BE2C (cell line): ENCODE data around the gene ADGRD1.

ENCODE experiments used
- DNase-seq: peaks from one replicate; pipeline ENCODE4 v3.0.0-alpha.2; 2020
- H3K27me3 ChIP-seq: fragments of 250-450 bp; sonication (Bioruptor Pico); 2 replicates; pipeline ENCODE4 v1.5.1; 2020; ENCODE audit warnings: mild to moderate bottlenecking
- H3K36me3 ChIP-seq: fragments of 250-450 bp; sonication (Bioruptor Pico); 2 replicates; pipeline ENCODE4 v1.5.1; 2020; ENCODE audit warnings: mild to moderate bottlenecking
- H3K4me1 ChIP-seq: fragments of 250-450 bp; sonication (Bioruptor Pico); 2 replicates; pipeline ENCODE4 v1.5.1; 2020
- H3K4me3 ChIP-seq: 2 replicates; pipeline ENCODE4 v1.5.1; 2011; ENCODE audit warnings: low read depth, low read length
- H3K9me3 ChIP-seq: fragments of 250-450 bp; sonication (Bioruptor Pico); 2 replicates; pipeline ENCODE4 v1.5.1; 2020
- CTCF ChIP-seq: IDR thresholded peaks from 2 replicates; pipeline ENCODE4 v1.5.1; 2012; ENCODE audit warnings: mild to moderate bottlenecking, low read depth, low read length

Gene ADGRD1

GRCh38 chr12:131055596-131056233 lies 102.0 kb downstream of the ADGRD1 start:
- no peaks in the 10 kb centered on the region for H3K9me3 ChIP-seq
- no peaks in the 10 kb centered on the region for H3K36me3 ChIP-seq
- H3K27me3 ChIP-seq = peaks cover 64% of the 10 kb centered on the region
- DNase-seq = no peak
- TF ChIP-seq CTCF = no peak
- H3K4me1 ChIP-seq = no peaks in the 10 kb centered on the region
- H3K4me3 ChIP-seq = no peak overlapping the region

GRCh38 chr12:131056626-131057025 lies 102.9 kb downstream of the ADGRD1 start:
- H3K36me3 ChIP-seq = no peaks in the 10 kb centered on the region
- H3K4me3 ChIP-seq = no peak overlapping the region
- no peaks in the 10 kb centered on the region for H3K4me1 ChIP-seq
- H3K9me3 ChIP-seq = no peaks in the 10 kb centered on the region
- TF ChIP-seq CTCF = no peak
- H3K27me3 ChIP-seq = peaks cover 64% of the 10 kb centered on the region
- no peak for DNase-seq

GRCh38 chr12:131057211-131057721 lies 103.6 kb downstream of the ADGRD1 start:
- TF ChIP-seq CTCF = no peak
- DNase-seq = no peak
- no peak overlapping the region for H3K4me3 ChIP-seq
- H3K4me1 ChIP-seq = no peaks in the 10 kb centered on the region
- H3K9me3 ChIP-seq = no peaks in the 10 kb centered on the region
- H3K27me3 ChIP-seq = peaks cover 62% of the 10 kb centered on the region
- H3K36me3 ChIP-seq = no peaks in the 10 kb centered on the region

GRCh38 chr12:131057722-131058515 lies 104.2 kb downstream of the ADGRD1 start:
- Histone ChIP-seq H3K4me3 (no peak overlapping the region), H3K4me1 (no peaks in the 10 kb centered on the region), H3K9me3 (no peaks in the 10 kb centered on the region), H3K36me3 (no peaks in the 10 kb centered on the region), H3K27me3 (peaks cover 56% of the 10 kb centered on the region)
- no peak for DNase-seq
- TF ChIP-seq CTCF = no peak

GRCh38 chr12:131058700-131059099 lies 105.0 kb downstream of the ADGRD1 start:
- peaks cover 52% of the 10 kb centered on the region for H3K27me3 ChIP-seq
- H3K4me3 ChIP-seq = no peak overlapping the region
- no peaks in the 10 kb centered on the region for H3K9me3 ChIP-seq
- H3K36me3 ChIP-seq = no peaks in the 10 kb centered on the region
- no peaks in the 10 kb centered on the region for H3K4me1 ChIP-seq
- TF ChIP-seq CTCF = no peak
- no peak for DNase-seq

- no peak for TF ChIP-seq CTCF
- Histone ChIP-seq H3K4me1 (no peaks in the 10 kb centered on the region), H3K27me3 (peaks cover 45% of the 10 kb centered on the region), H3K9me3 (no peaks in the 10 kb centered on the region), H3K36me3 (no peaks in the 10 kb centered on the region), H3K4me3 (no peak overlapping the region)
- no peak for DNase-seq
These were observed 106.5 kb downstream of the ADGRD1 start for GRCh38 chr12:131060011-131060703.
